C4-2B (cell line): ENCODE measurements around the gene YY2.
"Not testable (repeated sequence)": the region's sequence is repeated elsewhere in the genome, so short reads cannot be mapped to it uniquely, and the experiment has no call there.

Experiments used
- H3K27ac ChIP-seq: fragments of 450-650 bp; 2 replicates; pipeline ENCODE4 v1.5.1; 2017
- CTCF ChIP-seq: fragments of 450-650 bp; conservative IDR thresholded peaks from 2 replicates; pipeline ENCODE4 v1.5.1; 2017; ENCODE audit warnings: mild to moderate bottlenecking
- ZFX ChIP-seq: fragments of 450-650 bp; IDR thresholded peaks from 2 replicates; pipeline ENCODE4 v1.6.1; 2017

Gene YY2

GRCh38 chrX:21847342-21847741 is 8.4 kb upstream of the YY2 start:
- H3K27ac ChIP-seq = no peak overlapping the region
- TF ChIP-seq CTCF (no peak), ZFX (no peak)

- no peak for TF ChIP-seq ZFX
- no peak for TF ChIP-seq CTCF
Observed at GRCh38 chrX:21853578-21853977, 2.2 kb upstream of the YY2 start.

GRCh38 chrX:21856504-21856903 is 717 bp downstream of the YY2 start:
- TF ChIP-seq ZFX = no peak
- TF ChIP-seq CTCF = no peak
- H3K27ac ChIP-seq = no peak overlapping the region

More at GRCh38 chrX:21853578-21853977, 2.2 kb upstream of the YY2 start:
- no peak overlapping the region for H3K27ac ChIP-seq

DNA sequence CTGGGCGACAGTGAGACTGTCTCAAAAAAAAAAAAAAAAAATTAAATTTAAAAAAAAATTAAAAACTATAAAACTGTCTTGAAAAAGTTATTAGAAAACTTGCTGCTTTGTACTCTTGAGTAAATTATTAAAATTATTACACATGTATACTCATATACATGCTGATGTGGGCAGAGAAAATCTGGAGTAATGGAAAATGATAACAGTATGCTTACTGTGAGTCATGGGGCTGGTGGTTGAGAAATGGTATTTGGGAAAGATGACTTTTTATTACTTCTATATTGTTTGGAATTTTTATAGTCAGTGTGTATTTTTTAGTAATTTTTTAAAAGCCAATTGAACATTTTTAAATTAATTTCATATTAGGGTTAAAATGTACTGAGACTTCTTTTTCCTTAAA is 7.5 kb downstream of the YY2 start:
- TF ChIP-seq ZFX (no peak), CTCF (no peak)
- H3K27ac ChIP-seq = no peak overlapping the region

DNA sequence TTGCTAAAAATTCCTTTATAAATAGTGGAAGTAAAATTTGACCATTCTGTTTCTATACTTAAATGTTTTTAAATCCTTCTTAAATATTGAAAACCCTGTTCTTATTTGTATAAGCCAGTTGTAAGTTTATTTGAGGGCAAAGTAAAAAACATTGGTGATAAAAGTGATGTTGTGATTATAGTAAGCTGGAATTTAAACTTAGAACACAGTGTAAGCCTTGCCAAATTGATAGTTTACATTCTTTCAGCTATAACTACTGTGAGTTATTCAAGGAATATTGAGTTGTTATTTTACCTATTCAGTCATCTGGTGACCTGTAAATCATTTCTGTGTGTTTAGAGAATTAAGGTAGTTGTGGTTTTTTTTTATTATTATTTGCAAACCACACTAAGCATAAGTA is 9.6 kb downstream of the YY2 start:
- H3K27ac ChIP-seq = no peak overlapping the region
- no peak for TF ChIP-seq CTCF
- no peak for TF ChIP-seq ZFX

DNA sequence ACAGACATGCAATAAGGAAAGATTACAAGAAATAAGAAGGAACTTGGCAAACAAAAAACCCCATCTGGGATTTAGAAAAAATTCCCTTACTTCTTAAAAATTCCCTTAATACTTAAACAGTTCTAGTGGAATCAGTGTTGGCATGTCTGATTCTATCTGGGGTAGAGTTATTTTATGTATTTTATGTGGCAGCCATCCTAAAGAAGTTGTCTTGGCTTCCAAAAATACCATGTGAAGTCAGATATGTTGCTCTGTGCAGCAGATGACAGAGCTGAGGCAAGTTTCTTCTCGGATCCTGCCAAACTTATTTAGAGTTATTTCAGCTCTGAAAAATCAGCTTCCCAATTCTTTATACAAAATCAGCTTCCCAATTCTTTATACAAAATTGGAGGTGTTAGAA is 14.7 kb downstream of the YY2 start:
- TF ChIP-seq ZFX (no peak), CTCF (no peak)
- no peak overlapping the region for H3K27ac ChIP-seq

- no peak overlapping the region for H3K27ac ChIP-seq
- TF ChIP-seq ZFX = no peak
Observed at GRCh38 chrX:21873063-21873775, 17.4 kb downstream of the YY2 start.

DNA sequence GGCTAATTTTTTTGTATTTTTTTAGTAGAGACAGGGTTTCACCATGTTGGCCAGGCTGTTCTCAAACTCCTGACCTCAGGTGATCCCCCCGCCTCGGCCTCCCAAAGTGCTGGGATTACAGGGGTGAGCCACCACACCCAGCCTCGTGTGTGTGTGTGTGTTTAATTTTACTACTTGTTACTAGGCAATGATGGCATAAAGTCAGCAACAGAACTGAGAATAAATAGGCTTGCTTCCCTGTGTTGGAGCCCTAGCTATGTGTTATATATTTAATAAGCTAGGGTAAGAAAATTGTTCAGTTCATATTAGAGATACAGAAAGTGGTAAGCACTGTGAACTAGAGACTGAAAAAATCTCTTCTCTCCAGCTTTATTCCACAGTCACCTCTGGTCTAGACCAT is 18.4 kb downstream of the YY2 start:
- not testable (repeated sequence) for H3K27ac ChIP-seq
